Neural progenitor cell (in vitro differentiated cells): ENCODE data around the gene CDK2AP2.

ENCODE experiments used
- EZH2 ChIP-seq: fragments of 200-600 bp; sonication (generic); IDR thresholded peaks from 2 replicates; pipeline ENCODE4 v1.6.1; 2017; ENCODE audit warnings: antibody characterized with exemption, mild to moderate bottlenecking, moderate library complexity
- EZH2phosphoT487 ChIP-seq: fragments of 200-600 bp; sonication (generic); IDR thresholded peaks from 2 replicates; pipeline ENCODE4 v1.6.1; 2017; ENCODE audit warnings: antibody characterized with exemption
- TF ChIP-seq, protein P1 (sequence below): fragments of 200-600 bp; sonication (generic); IDR thresholded peaks from 2 replicates; pipeline ENCODE4 v1.5.1; 2017; ENCODE audit warnings: antibody characterized with exemption, mild to moderate bottlenecking

DNA sequence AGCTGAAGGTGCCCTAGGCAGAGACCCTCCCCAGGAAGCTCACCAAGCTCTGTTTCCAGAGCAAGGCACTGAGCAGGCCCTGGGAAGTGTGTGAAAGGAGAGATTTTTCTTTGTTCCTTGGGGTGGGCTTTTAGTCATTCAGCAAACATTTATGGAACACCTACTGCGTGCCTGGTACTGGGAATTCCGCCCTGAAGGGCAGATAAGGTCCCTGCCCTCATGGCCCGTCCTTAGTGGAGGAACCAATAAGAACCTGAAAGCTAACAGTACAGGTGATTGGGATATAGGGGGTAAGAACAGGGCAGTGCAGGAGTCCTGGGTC, 42.8 kb downstream of the CDK2AP2 start:
- TF ChIP-seq EZH2 (no peak), EZH2phosphoT487 (no peak)
- TF ChIP-seq, protein P1, sequence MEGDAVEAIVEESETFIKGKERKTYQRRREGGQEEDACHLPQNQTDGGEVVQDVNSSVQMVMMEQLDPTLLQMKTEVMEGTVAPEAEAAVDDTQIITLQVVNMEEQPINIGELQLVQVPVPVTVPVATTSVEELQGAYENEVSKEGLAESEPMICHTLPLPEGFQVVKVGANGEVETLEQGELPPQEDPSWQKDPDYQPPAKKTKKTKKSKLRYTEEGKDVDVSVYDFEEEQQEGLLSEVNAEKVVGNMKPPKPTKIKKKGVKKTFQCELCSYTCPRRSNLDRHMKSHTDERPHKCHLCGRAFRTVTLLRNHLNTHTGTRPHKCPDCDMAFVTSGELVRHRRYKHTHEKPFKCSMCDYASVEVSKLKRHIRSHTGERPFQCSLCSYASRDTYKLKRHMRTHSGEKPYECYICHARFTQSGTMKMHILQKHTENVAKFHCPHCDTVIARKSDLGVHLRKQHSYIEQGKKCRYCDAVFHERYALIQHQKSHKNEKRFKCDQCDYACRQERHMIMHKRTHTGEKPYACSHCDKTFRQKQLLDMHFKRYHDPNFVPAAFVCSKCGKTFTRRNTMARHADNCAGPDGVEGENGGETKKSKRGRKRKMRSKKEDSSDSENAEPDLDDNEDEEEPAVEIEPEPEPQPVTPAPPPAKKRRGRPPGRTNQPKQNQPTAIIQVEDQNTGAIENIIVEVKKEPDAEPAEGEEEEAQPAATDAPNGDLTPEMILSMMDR = no peak
